ENCODE results near the gene CCDC192.

GRCh38 chr5:127766676-127767335, 63.6 kb downstream of the CCDC192 start:
- TF ChIP-seq CTCF (IDR thresholded peaks at IDR 0.05) (no peak), ZFX (IDR thresholded peaks at IDR 0.05; ENCODE audit: borderline replicate concordance) (no peak)
